ENCODE results near the gene RBPJ.

GRCh38 chr4:26406346-26406975 is 85.6 kb downstream of the RBPJ start:
- TF ChIP-seq EZH2 (IDR thresholded peaks at IDR 0.05; ENCODE audit: borderline replicate concordance, low read depth, low read length, poor library complexity, severe bottlenecking), result no peak
- no peak for TF ChIP-seq CTCF (conservative IDR thresholded peaks at IDR 0.05; ENCODE audit: low read depth, low read length)
